HAP-1 (cell line): Measurements from ENCODE around the gene EPHA3.

Experiments used
- DNase-seq, 2 experiments: peaks; one replicate each; pipeline ENCODE4 v3.0.0-alpha.2; 2016 to 2020; ENCODE audit warnings: low spot score in 2 of 2
- H3K27me3 ChIP-seq: fragments of 250-450 bp; sonication (Bioruptor Pico); 2 replicates; pipeline ENCODE4 v1.5.1; 2020; ENCODE audit warnings: low read depth, mild to moderate bottlenecking, moderate library complexity
- H3K36me3 ChIP-seq: fragments of 250-450 bp; sonication (Bioruptor Pico); replicated peaks from 2 replicates; pipeline ENCODE4 v1.5.1; 2020; ENCODE audit warnings: mild to moderate bottlenecking
- H3K4me1 ChIP-seq: fragments of 250-450 bp; sonication (Bioruptor Pico); 2 replicates; pipeline ENCODE4 v1.5.1; 2020; ENCODE audit warnings: mild to moderate bottlenecking
- H3K4me3 ChIP-seq: fragments of 250-450 bp; sonication (Bioruptor Pico); 2 replicates; pipeline ENCODE4 v1.5.1; 2020; ENCODE audit warnings: mild to moderate bottlenecking, moderate library complexity
- H3K9me3 ChIP-seq: fragments of 250-450 bp; sonication (Bioruptor Pico); 2 replicates; pipeline ENCODE4 v1.5.1; 2020; ENCODE audit warnings: mild to moderate bottlenecking, moderate library complexity
- in situ Hi-C: fragments of 300-500 bp; cut with MboI; formaldehyde crosslinking; loops from 3 replicates; pipeline ENCODE4 v1.14.3; 2020; ENCODE audit warnings: low sequenced_read_pairs, inconsistent platforms, mixed read lengths

The EPHA3 gene

DNA sequence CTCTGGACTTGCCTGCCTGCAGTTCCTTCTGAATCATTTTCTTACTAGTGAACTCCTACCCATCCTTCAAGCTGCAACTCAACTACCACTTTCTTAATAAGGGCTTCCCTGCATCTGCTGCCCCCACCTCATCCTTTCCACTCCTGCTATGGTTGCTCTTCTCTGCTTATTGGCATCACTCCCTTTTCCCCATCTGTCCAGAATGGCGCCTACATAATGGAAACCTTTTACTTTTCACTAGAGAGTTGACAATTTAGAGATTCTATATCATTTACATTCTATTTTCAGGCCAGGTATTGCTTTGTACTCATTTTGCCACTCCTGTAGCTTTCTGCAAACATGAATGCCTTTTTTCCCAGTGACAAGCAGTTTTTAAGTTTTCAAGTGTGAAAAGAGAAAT lies 1.9 kb upstream of the EPHA3 start:
- in situ Hi-C loops = loop anchor here (25.0 kb wide), 1 partner anchor 893 kb away; no protein-coding TSS in a partner anchor
- H3K27me3 ChIP-seq = no peaks in the 10 kb centered on the region
- H3K4me3 ChIP-seq = no peak overlapping the region
- no peaks in the 10 kb centered on the region for H3K9me3 ChIP-seq
- peaks cover 19% of the 10 kb centered on the region for H3K4me1 ChIP-seq
- DNase-seq = no peak
- no peaks in the 10 kb centered on the region for H3K36me3 ChIP-seq

DNA sequence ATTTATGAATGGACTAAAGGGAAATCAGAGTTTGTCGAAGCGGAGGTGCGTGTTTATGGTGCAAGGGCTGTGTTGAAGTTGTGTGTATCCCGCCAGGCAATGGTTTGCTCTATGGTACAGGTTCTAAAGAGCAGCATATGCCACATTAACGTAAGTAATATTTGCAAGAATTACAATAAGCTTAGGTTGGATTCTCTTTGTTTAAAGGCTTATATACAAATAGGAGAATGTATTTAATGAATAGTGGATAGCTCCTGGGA lies 800 bp downstream of the EPHA3 start:
- in situ Hi-C loops = loop anchor here (25.0 kb wide), 1 partner anchor 896 kb away; no protein-coding TSS in a partner anchor
- no peaks in the 10 kb centered on the region for H3K27me3 ChIP-seq
- H3K4me3 ChIP-seq = peak overlapping the region; percentile 45
- H3K36me3 ChIP-seq = no peaks in the 10 kb centered on the region
- H3K9me3 ChIP-seq = no peaks in the 10 kb centered on the region
- H3K4me1 ChIP-seq = peaks cover 41% of the 10 kb centered on the region
- peak; percentile 37 to 40 for DNase-seq

GRCh38 chr3:89113344-89113743 lies 5.9 kb downstream of the EPHA3 start:
- H3K27me3 ChIP-seq = no peaks in the 10 kb centered on the region
- no peaks in the 10 kb centered on the region for H3K9me3 ChIP-seq
- no peak for DNase-seq
- in situ Hi-C loops = loop anchor here (25.0 kb wide), 1 partner anchor 901 kb away; no protein-coding TSS in a partner anchor
- H3K4me3 ChIP-seq = peak overlapping the region; percentile 48
- no peaks in the 10 kb centered on the region for H3K36me3 ChIP-seq
- peaks cover 74% of the 10 kb centered on the region for H3K4me1 ChIP-seq

GRCh38 chr3:89113893-89114840 lies 6.7 kb downstream of the EPHA3 start:
- H3K27me3 ChIP-seq = no peaks in the 10 kb centered on the region
- DNase-seq = peak; percentile 86 to 89
- H3K4me1 ChIP-seq = peaks cover 71% of the 10 kb centered on the region
- no peaks in the 10 kb centered on the region for H3K9me3 ChIP-seq
- in situ Hi-C loops = loop anchor here (25.0 kb wide), 1 partner anchor 902 kb away; no protein-coding TSS in a partner anchor
- H3K36me3 ChIP-seq = no peaks in the 10 kb centered on the region
- peak overlapping the region; percentile 48 for H3K4me3 ChIP-seq

DNA sequence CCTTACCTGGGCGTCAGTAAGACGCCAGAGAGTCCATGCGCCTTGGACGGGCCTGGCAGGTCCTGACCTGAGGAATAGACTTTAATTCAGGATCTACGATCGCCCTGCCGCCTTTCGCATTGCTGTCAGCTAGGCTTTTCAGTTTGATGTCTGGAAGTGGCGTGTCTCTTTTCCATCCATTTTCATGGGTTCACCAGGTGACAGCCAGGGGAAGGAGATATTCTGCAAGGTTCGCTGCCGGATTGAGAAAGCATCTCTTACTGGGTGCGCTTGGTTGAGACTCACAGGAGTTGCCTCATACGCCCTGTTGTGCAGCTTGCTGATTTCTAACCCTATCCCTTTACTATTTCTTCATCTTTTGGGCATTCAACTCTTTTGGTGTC lies 7.4 kb downstream of the EPHA3 start:
- H3K9me3 ChIP-seq = no peaks in the 10 kb centered on the region
- no peaks in the 10 kb centered on the region for H3K27me3 ChIP-seq
- no peaks in the 10 kb centered on the region for H3K36me3 ChIP-seq
- in situ Hi-C loops = loop anchor here (25.0 kb wide), 1 partner anchor 903 kb away; no protein-coding TSS in a partner anchor
- no peak for DNase-seq
- H3K4me3 ChIP-seq = peak overlapping the region; percentile 48
- peaks cover 72% of the 10 kb centered on the region for H3K4me1 ChIP-seq

DNA sequence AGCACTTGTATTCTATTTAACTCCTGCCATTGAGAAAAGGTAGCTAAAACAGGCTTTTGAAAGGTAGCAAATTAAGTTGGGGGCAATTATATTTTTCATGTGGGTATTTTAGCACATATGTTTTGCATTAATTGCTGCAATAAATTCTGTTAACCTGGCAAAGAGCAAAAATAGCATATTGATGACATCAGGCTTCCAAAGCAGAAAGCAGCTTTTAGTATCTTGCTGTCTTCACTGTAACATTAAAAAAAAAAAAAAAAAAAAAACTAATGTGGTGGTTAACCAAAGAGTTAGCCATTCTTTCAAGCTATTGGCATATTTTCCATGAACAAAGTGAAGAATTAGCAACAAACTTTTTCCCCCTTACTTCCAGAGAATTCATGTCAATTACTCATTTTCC lies 9.1 kb downstream of the EPHA3 start:
- Histone ChIP-seq H3K27me3 (no peaks in the 10 kb centered on the region), H3K4me1 (peaks cover 67% of the 10 kb centered on the region), H3K4me3 (no peak overlapping the region), H3K36me3 (no peaks in the 10 kb centered on the region), H3K9me3 (no peaks in the 10 kb centered on the region)
- in situ Hi-C loops = loop anchor here (25.0 kb wide), 1 partner anchor 904 kb away; no protein-coding TSS in a partner anchor
- no peak for DNase-seq

GRCh38 chr3:89138048-89138447 lies 30.6 kb downstream of the EPHA3 start:
- in situ Hi-C loops = no loop called here
- no peaks in the 10 kb centered on the region for H3K27me3 ChIP-seq

GRCh38 chr3:89139870-89140269 lies 32.4 kb downstream of the EPHA3 start:
- H3K27me3 ChIP-seq = no peaks in the 10 kb centered on the region
- no peak overlapping the region for H3K4me3 ChIP-seq
- in situ Hi-C loops = no loop called here
- no peak for DNase-seq
- H3K9me3 ChIP-seq = no peaks in the 10 kb centered on the region
- H3K4me1 ChIP-seq = no peaks in the 10 kb centered on the region
- H3K36me3 ChIP-seq = no peaks in the 10 kb centered on the region

More at GRCh38 chr3:89138048-89138447, 30.6 kb downstream of the EPHA3 start:
- Histone ChIP-seq H3K9me3 (no peaks in the 10 kb centered on the region), H3K4me1 (no peaks in the 10 kb centered on the region), H3K4me3 (no peak overlapping the region), H3K36me3 (no peaks in the 10 kb centered on the region)
- DNase-seq = no peak

DNA sequence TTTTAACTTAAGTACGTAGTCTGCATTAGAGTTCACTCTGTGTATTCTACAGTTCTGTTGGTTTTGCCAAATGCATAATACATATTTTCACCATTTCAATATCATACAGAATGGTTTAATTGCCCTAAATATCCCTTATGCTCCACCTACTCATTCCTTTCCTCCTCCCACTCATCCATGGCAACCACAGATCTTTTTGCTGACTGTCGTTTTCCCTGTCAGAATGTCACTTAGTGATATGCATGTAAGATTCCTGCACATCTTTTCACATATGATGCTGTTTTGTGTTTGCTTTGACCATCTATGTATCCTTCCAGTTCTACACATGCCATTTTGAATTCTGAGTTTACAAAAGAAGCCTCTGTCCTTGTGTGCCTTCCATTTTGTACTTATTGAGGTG lies 36.7 kb downstream of the EPHA3 start:
- no peaks in the 10 kb centered on the region for H3K27me3 ChIP-seq
- no peaks in the 10 kb centered on the region for H3K4me1 ChIP-seq
- no peak for DNase-seq
- no peaks in the 10 kb centered on the region for H3K9me3 ChIP-seq
- in situ Hi-C loops = no loop called here
- no peaks in the 10 kb centered on the region for H3K36me3 ChIP-seq
- no peak overlapping the region for H3K4me3 ChIP-seq

- H3K4me3 ChIP-seq = no peak overlapping the region
- H3K4me1 ChIP-seq = no peaks in the 10 kb centered on the region
- no peaks in the 10 kb centered on the region for H3K27me3 ChIP-seq
- H3K9me3 ChIP-seq = no peaks in the 10 kb centered on the region
- no peaks in the 10 kb centered on the region for H3K36me3 ChIP-seq
- no peak for DNase-seq
- in situ Hi-C loops = no loop called here
Observed at GRCh38 chr3:89145995-89146394, 38.6 kb downstream of the EPHA3 start.

DNA sequence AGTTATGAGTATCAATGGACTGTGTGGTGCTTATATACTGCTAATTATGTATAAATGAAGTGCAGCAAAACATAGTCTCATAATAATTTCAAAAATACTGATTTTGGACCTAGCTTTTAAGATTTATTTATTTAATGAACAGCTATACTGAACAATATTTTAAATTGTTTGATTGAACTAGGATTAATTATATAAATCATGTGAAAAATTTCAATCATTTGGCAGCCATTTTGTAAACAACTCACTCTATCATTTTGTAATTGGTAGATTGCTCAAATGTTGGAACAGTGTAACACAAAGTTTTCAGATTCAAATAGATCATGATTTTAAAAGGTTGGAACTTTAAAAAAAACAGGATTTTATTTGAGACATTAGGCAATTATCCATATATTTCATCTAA lies 47.0 kb downstream of the EPHA3 start:
- H3K4me3 ChIP-seq = no peak overlapping the region
- H3K9me3 ChIP-seq = no peaks in the 10 kb centered on the region
- in situ Hi-C loops = no loop called here
- H3K4me1 ChIP-seq = peaks cover 10% of the 10 kb centered on the region; the same call in 1 of the 2 replicates
- H3K27me3 ChIP-seq = no peaks in the 10 kb centered on the region
- H3K36me3 ChIP-seq = no peaks in the 10 kb centered on the region
- DNase-seq = no peak

- Histone ChIP-seq H3K36me3 (no peaks in the 10 kb centered on the region), H3K27me3 (no peaks in the 10 kb centered on the region), H3K4me1 (peaks cover 10% of the 10 kb centered on the region; the same call in 1 of the 2 replicates), H3K4me3 (no peak overlapping the region), H3K9me3 (no peaks in the 10 kb centered on the region)
- DNase-seq = no peak
- in situ Hi-C loops = no loop called here
Observed at GRCh38 chr3:89155811-89156210, 48.4 kb downstream of the EPHA3 start.

DNA sequence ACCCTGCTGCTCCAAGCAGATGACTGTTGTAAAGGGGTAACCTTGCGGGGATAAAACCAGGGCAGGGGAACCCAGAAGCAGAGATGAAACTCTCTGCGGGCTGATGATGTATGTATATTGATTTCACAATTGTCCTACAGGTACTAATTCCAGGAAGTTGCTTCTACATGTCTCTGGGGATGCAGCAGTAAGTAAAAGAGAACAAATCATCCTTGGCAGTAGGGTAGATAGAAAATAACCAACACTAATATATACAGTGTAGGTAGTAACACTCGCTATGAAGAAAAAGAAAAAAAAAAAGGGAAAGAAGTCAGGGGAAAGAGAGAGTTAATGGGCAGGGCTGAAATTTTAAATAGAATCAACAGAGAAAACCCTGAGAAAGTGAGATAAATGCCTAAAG lies 50.2 kb downstream of the EPHA3 start:
- in situ Hi-C loops = no loop called here

DNA sequence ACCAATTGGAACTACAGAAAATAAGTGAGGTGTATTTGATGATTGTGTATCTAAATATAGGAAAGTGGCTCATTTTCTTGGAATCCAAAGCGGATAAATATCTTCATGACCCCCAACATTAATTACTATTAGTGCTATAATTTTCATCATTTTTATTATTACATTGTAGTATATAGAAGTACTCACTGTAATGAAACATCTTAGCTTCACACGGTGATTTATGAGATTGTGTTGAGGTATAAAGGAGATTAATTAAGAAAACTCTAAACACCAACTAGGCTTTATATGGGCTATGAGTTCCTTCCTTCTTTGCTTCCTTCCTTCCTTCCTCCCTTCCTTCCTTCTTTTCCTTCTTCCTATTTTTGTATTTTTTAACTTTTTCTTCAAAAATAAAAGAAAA lies 52.2 kb downstream of the EPHA3 start:
- peaks cover 12% of the 10 kb centered on the region; the same call in 1 of the 2 replicates for H3K4me1 ChIP-seq
- H3K9me3 ChIP-seq = no peaks in the 10 kb centered on the region
- H3K4me3 ChIP-seq = no peak overlapping the region
- DNase-seq = no peak
- in situ Hi-C loops = no loop called here
- no peaks in the 10 kb centered on the region for H3K27me3 ChIP-seq
- no peaks in the 10 kb centered on the region for H3K36me3 ChIP-seq

More for the DNA sequence above, 50.2 kb downstream of the EPHA3 start:
- Histone ChIP-seq H3K4me3 (no peak overlapping the region), H3K9me3 (no peaks in the 10 kb centered on the region), H3K4me1 (peaks cover 10% of the 10 kb centered on the region; the same call in 1 of the 2 replicates), H3K27me3 (no peaks in the 10 kb centered on the region), H3K36me3 (no peaks in the 10 kb centered on the region)
- no peak for DNase-seq
